K562 (cell line): ENCODE measurements around the gene ZSWIM2. TPM values are rescaled to one million over a fixed set of nuclear protein-coding genes. Genes with fewer than 3 reads are reported as not detected.

Source experiments
- CBFA2T2 ChIP-seq: fragments of 450-650 bp; conservative IDR thresholded peaks from 2 replicates; pipeline ENCODE4 v1.6.1; 2017; ENCODE audit warnings: mild to moderate bottlenecking
- CBX3 ChIP-seq, 2 experiments: IDR thresholded peaks; 1 replicate in 1 of 2; 2 replicates in 1 of 2; pipeline ENCODE4 v1.6.1; 2012; ENCODE audit warnings: inconsistent platforms in 2 of 2, low read length in 2 of 2, borderline replicate concordance in 1 of 2, control low read depth in 1 of 2
- CEBPB ChIP-seq: fragments of 450-650 bp; IDR thresholded peaks from 2 replicates; pipeline ENCODE4 v1.6.1; 2016; ENCODE audit warnings: missing genetic modification characterization, missing compliant biosample characterization
- CEBPZ ChIP-seq: fragments of 150-350 bp; IDR thresholded peaks from 2 replicates; pipeline ENCODE4 v1.6.1; 2014; ENCODE audit warnings: low read depth, mild to moderate bottlenecking, low read length, borderline replicate concordance
- CUX1 ChIP-seq: fragments of 200-800 bp; sonication (Bioruptor generic); IDR thresholded peaks from 2 replicates; pipeline ENCODE4 v1.6.1; 2016; ENCODE audit warnings: missing genetic modification characterization, missing compliant biosample characterization
- E2F6 ChIP-seq, 2 experiments: IDR thresholded peaks; 2 replicates each; pipeline ENCODE4 v1.6.1; 2011; ENCODE audit warnings: borderline replicate concordance in 1 of 2, control low read depth in 1 of 2, low read depth in 1 of 2, low read length in 1 of 2, mild to moderate bottlenecking in 1 of 2, mixed read lengths in 1 of 2, moderate library complexity in 1 of 2; ENCODE audit not compliant: insufficient read depth in 1 of 2, insufficient read length in 1 of 2, poor library complexity in 1 of 2, severe bottlenecking in 1 of 2; ENCODE audit errors: extremely low read depth in 1 of 2
- EGR1 ChIP-seq: fragments of 450-650 bp; conservative IDR thresholded peaks from 2 replicates; pipeline ENCODE4 v1.6.1; 2017; ENCODE audit warnings: mild to moderate bottlenecking
- ELK1 ChIP-seq: sonication (generic); formaldehyde crosslinking; IDR thresholded peaks from 2 replicates; pipeline ENCODE4 v1.8.1; 2022; ENCODE audit warnings: missing genetic modification reagents
- ETV1 ChIP-seq: fragments of 450-650 bp; conservative IDR thresholded peaks from 2 replicates; pipeline ENCODE4 v1.6.1; 2016; ENCODE audit warnings: missing genetic modification characterization, control low read depth, low read depth, missing compliant biosample characterization
- JUND ChIP-seq, 2 experiments: IDR thresholded peaks; 2 replicates in 1 of 2; 3 replicates in 1 of 2; pipeline ENCODE4 v1.6.1; 2011; ENCODE audit warnings: borderline replicate concordance in 2 of 2, low read depth in 2 of 2, low read length in 2 of 2, improper control_type of control experiment in 1 of 2, missing biosample characterization in 1 of 2, missing genetic modification characterization in 1 of 2, missing genetic modification reagents in 1 of 2
- PML ChIP-seq: IDR thresholded peaks from 2 replicates; pipeline ENCODE4 v1.6.1; 2012; ENCODE audit warnings: low read length, inconsistent platforms
- SOX6 ChIP-seq: fragments of 450-650 bp; IDR thresholded peaks from 2 replicates; pipeline ENCODE4 v1.6.1; 2014; ENCODE audit warnings: mild to moderate bottlenecking
- TAL1 ChIP-seq: fragments of 450-650 bp; IDR thresholded peaks from 2 replicates; pipeline ENCODE4 v1.6.1; 2016; ENCODE audit warnings: mild to moderate bottlenecking
- ZNF780A ChIP-seq: fragments of 250-450 bp; sonication (Bioruptor Pico); IDR thresholded peaks from 2 replicates; pipeline ENCODE4 v1.5.0; 2021; ENCODE audit warnings: mild to moderate bottlenecking
- ZSCAN29 ChIP-seq: fragments of 450-650 bp; IDR thresholded peaks from 2 replicates; pipeline ENCODE4 v1.6.1; 2017
- polyA plus RNA-seq, 8 experiments: library from polyadenylated mRNA; depleted of rRNA in 4 of 8; stranded (reverse) in 5 of 8; unstranded in 3 of 8; fragments of >200 nt; fragmentation: Nextera tagmentation in 2 of 8; fragmentation: Illumina TruSeq in 1 of 8; extraction: Ambion mirVana in 2 of 8; extraction: Trizol in 1 of 8; gene quantifications; 2 replicates each; pipeline versions ENCODE4 v1.2.1 to v1.2.3, GENCODE V29; 2011 to 2014; ENCODE audit warnings: inconsistent platforms in 1 of 8, missing spikeins in 1 of 8
- total RNA-seq, 7 experiments: library from RNA; depleted of rRNA in 6 of 7; stranded (reverse); fragments of >200 nt in 6 of 7; fragmentation: Illumina TruSeq in 2 of 7; extraction: Trizol in 2 of 7; gene quantifications; 2 replicates each; pipeline versions ENCODE4 v1.2.1 to v1.2.3, GENCODE V29; 2011 to 2021; ENCODE audit warnings: low replicate concordance in 1 of 7

The ZSWIM2 gene
- total and polyA plus RNA-seq, 9 of the 15 experiments (the other 6 are each of a cell fraction or from before 2014, with no cell fraction given) = not detected

GRCh38 chr2:186887107-186888090 is 38.4 kb upstream of the ZSWIM2 start (continued):
- TF ChIP-seq EGR1 = no peak
- TF ChIP-seq ETV1 (tag) = no peak
- TF ChIP-seq CBFA2T2 = peak; percentile 35
- peak; percentile 29; the same call in 1 of the 2 replicates for TF ChIP-seq TAL1
- TF ChIP-seq ZNF780A (CRISPR knock-in tag) = no peak
- 0 out of 2 replicates have a peak, but pooled peaks have one; percentile 39 for TF ChIP-seq SOX6
- TF ChIP-seq ZSCAN29 = no peak
- peak; percentile 87 for TF ChIP-seq CEBPB
- TF ChIP-seq ELK1 (CRISPR knock-in tag) = no peak
- no peak for TF ChIP-seq JUND (IDR thresholded peaks at IDR 0.05; ENCODE audit: borderline replicate concordance, low read depth, low read length)
- TF ChIP-seq JUND (tag; IDR thresholded peaks at IDR 0.05; ENCODE audit: borderline replicate concordance, low read depth, low read length) = no peak
- TF ChIP-seq E2F6 (IDR thresholded peaks at IDR 0.05; ENCODE audit: borderline replicate concordance in 1 of 2, extremely low read depth in 1 of 2, insufficient read depth in 1 of 2, insufficient read length in 1 of 2, low read depth in 1 of 2, low read length in 1 of 2, poor library complexity in 1 of 2, severe bottlenecking in 1 of 2) = no peak
- TF ChIP-seq CUX1 (CRISPR knock-in tag) = no peak
- TF ChIP-seq PML = 0 out of 2 replicates have a peak, but pooled peaks have one; percentile 35
- no peak for TF ChIP-seq CEBPZ
- TF ChIP-seq CBX3 (IDR thresholded peaks at IDR 0.05; ENCODE audit: borderline replicate concordance in 1 of 2, low read length in 2 of 2) = peak in 1 of 2 experiments; percentile 30; a peak in 1 of 3 replicates
